Measurements from ENCODE around the gene PRLHR.
A peak's percentile ranks its signal among the peaks of the same experiment; 100 is the strongest.

PRLHR gene

DNA sequence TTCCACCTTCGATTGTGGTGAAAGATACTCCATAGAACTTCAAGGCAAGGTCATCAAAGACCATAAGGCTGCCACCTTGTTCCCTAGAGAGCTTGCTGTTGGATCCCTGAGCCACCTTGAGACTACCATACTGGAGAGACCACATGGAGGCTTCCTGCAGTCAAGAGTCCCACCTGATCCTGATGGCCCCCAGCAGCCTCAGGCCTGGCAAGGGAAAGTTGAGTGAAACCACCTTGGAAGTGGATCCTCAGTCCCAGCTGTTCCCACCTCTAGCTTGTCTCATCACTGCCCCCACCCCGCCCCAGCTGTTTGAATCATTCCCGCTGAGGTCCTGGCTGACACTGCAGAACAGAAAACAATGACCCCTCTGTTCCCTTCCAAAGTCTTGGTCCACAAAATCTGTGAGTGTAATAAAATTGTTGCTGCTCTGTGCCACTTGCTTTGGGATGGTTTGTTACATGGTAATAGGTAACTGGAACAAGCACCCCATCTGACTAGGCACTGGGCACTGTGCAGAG lies 32.0 kb downstream of the PRLHR start:
- no peak for DNase-seq (ENCODE audit: low read depth in 3 of 3)

GRCh38 chr10:118562851-118563250 lies 32.6 kb downstream of the PRLHR start:
- DNase-seq (ENCODE audit: low read depth in 3 of 3) = no peak

GRCh38 chr10:118557946-118558345 lies 37.5 kb downstream of the PRLHR start:
- DNase-seq (ENCODE audit: low read depth in 3 of 3) = no peak

GRCh38 chr10:118551535-118552100 lies 43.8 kb downstream of the PRLHR start:
- DNase-seq (ENCODE audit: low read depth in 3 of 3) = no peak

- DNase-seq (ENCODE audit: low read depth in 3 of 3) = no peak
Measured at GRCh38 chr10:118547282-118547681, 48.2 kb downstream of the PRLHR start.

GRCh38 chr10:118546479-118546878 lies 49.0 kb downstream of the PRLHR start:
- DNase-seq (ENCODE audit: low read depth in 3 of 3) = no peak

- no peak for DNase-seq (ENCODE audit: low read depth in 3 of 3)
Measured at GRCh38 chr10:118545381-118545780, 50.1 kb downstream of the PRLHR start.

- no peak for DNase-seq (ENCODE audit: low read depth in 3 of 3)
Measured at GRCh38 chr10:118544401-118544948, 51.0 kb downstream of the PRLHR start.

DNA sequence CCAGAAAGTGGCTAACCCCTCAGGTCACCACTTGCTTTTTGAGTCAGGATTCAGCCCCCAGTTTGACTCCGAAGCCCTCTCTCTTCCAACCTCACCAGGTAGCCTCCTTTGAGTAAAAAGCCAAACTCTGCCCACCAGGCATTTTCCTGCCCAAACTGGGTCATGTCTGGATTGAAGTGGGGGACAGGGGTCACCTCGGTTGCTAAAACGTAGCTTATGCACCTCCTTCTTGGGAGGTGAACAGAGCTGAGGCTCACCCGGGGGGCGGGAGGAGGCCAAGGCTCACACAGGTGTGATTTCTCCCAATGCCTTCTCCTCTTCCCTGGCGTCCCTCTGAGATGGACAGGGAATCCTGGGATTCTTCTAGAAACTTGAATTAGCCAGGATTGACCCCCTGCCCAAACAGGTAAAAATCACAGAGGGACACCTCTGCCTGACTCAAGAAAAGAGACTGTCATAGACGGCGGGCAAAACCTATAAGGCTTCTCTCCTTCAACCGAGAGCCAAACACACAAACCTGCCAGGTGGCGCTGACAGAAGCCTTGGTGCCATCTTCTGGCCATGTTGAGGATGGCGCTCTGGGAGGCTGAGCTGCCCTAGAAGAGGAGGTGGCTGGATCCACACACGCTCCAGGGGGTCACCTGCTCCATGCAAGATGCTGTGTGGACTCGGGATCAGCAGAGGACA lies 51.6 kb downstream of the PRLHR start:
- DNase-seq (ENCODE audit: low read depth in 3 of 3) = peak in 1 of 3 experiments; percentile 13

DNA sequence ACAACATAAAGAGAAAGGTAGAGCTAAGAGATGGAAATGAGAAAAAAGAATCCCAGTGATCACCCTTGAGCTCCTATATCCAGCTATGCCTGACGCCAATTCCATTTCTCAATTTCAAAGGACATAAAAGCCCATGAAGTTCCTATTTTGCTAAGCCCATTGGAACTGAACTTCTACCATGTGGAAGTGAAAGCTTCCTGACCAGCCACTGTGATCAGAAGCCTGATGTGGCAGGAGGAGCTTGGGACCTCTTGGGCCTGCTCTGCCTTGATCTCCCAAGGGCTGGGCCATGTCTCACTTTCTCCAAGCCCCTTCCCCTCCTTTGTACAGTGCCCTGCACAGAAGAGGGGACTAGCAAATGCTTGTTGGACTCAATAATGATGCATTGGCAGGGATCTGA lies 52.7 kb downstream of the PRLHR start:
- DNase-seq (ENCODE audit: low read depth in 3 of 3) = no peak

GRCh38 chr10:118542205-118542604 lies 53.2 kb downstream of the PRLHR start:
- no peak for DNase-seq (ENCODE audit: low read depth in 3 of 3)

DNA sequence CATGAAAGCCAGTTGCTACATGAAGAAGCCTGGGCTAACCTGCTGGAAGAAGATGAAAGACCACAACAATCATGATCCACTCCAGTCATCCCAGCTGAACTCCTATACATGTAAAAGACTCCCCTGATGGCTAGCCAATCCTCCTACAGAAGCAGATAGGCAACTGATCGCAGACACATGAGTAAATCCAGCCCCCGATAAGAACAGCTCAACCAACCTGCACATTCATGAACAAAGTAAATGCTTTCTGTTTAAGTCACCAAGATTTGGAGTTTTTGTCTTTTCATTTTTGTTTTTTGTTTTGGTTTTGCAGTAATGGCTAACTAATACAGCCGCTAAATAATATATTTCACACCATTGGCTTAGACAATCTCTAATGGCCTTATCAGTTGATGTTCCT lies 53.7 kb downstream of the PRLHR start:
- DNase-seq (ENCODE audit: low read depth in 3 of 3) = no peak
